Measurements from ENCODE around the gene RABL3. TPM values are rescaled to one million over a fixed set of nuclear protein-coding genes. Genes with fewer than 3 reads are reported as not detected.

RABL3 gene
- total RNA-seq, 2 experiments from 2014 or later: 35.5 to 37.8 TPM

- ChIA-PET CTCF (interaction anchor here (0.7 to 0.9 kb wide), 2 partner anchors 134 to 495 kb away, joined by 3 read pairs; no protein-coding TSS in a partner anchor), POLR2A (no interaction called here)
- H3K4me3 Mint-ChIP-seq: no peak overlapping the region
- H3K27me3 Mint-ChIP-seq: peaks cover 3% of the 10 kb centered on the region
- peaks cover 3% of the 10 kb centered on the region for H3K36me3 Mint-ChIP-seq (ENCODE audit: low read depth)
- H3K9me3 Mint-ChIP-seq (ENCODE audit: low read depth): no peaks in the 10 kb centered on the region
- no peak for ATAC-seq
- no peak overlapping the region for H3K27ac Mint-ChIP-seq
- no peak for DNase-seq
- H3K4me1 Mint-ChIP-seq: no peaks in the 10 kb centered on the region
- intact Hi-C loops (cut with DNase I, micrococcal nuclease): no loop called here
Measured at GRCh38 chr3:120661106-120661905, 81.0 kb downstream of the RABL3 start.

GRCh38 chr3:120659834-120660233 is 82.5 kb downstream of the RABL3 start:
- Mint-ChIP-seq H3K4me1 (no peaks in the 10 kb centered on the region), H3K27ac (no peak overlapping the region), H3K27me3 (peaks cover 3% of the 10 kb centered on the region), H3K4me3 (no peak overlapping the region), H3K36me3 (ENCODE audit: low read depth) (peaks cover 3% of the 10 kb centered on the region), H3K9me3 (ENCODE audit: low read depth) (no peaks in the 10 kb centered on the region)
- ChIA-PET CTCF (no interaction called here), POLR2A (no interaction called here)
- intact Hi-C loops (cut with DNase I, micrococcal nuclease): no loop called here
- DNase-seq (no peak), ATAC-seq (no peak)

- no peak overlapping the region for H3K27ac Mint-ChIP-seq
- peaks cover 3% of the 10 kb centered on the region for H3K36me3 Mint-ChIP-seq (ENCODE audit: low read depth)
- H3K27me3 Mint-ChIP-seq: peaks cover 3% of the 10 kb centered on the region
- no peak overlapping the region for H3K4me3 Mint-ChIP-seq
- DNase-seq: no peak
- H3K9me3 Mint-ChIP-seq (ENCODE audit: low read depth): no peaks in the 10 kb centered on the region
- H3K4me1 Mint-ChIP-seq: no peaks in the 10 kb centered on the region
- POLR2A ChIA-PET: no interaction called here
- no peak for ATAC-seq
- CTCF ChIA-PET: no interaction called here
- intact Hi-C loops (cut with DNase I, micrococcal nuclease): no loop called here
Measured at GRCh38 chr3:120659285-120659684, 83.0 kb downstream of the RABL3 start.

GRCh38 chr3:120652896-120653545 is 89.3 kb downstream of the RABL3 start:
- Mint-ChIP-seq H3K27ac (no peak overlapping the region), H3K4me3 (no peak overlapping the region), H3K9me3 (ENCODE audit: low read depth) (no peaks in the 10 kb centered on the region), H3K27me3 (no peaks in the 10 kb centered on the region), H3K36me3 (ENCODE audit: low read depth) (no peaks in the 10 kb centered on the region), H3K4me1 (no peaks in the 10 kb centered on the region)
- CTCF ChIA-PET: no interaction called here
- POLR2A ChIA-PET: no interaction called here
- ATAC-seq (no peak), DNase-seq (no peak)
- intact Hi-C loops (cut with DNase I, micrococcal nuclease): no loop called here

GRCh38 chr3:120652281-120652680 is 90.0 kb downstream of the RABL3 start:
- no peak for ATAC-seq
- H3K27me3 Mint-ChIP-seq: no peaks in the 10 kb centered on the region
- H3K4me3 Mint-ChIP-seq: no peak overlapping the region
- intact Hi-C loops (cut with DNase I, micrococcal nuclease): no loop called here
- no peaks in the 10 kb centered on the region for H3K36me3 Mint-ChIP-seq (ENCODE audit: low read depth)
- CTCF ChIA-PET: no interaction called here
- no peak overlapping the region for H3K27ac Mint-ChIP-seq
- H3K4me1 Mint-ChIP-seq: no peaks in the 10 kb centered on the region
- H3K9me3 Mint-ChIP-seq (ENCODE audit: low read depth): no peaks in the 10 kb centered on the region
- POLR2A ChIA-PET: no interaction called here
- DNase-seq: no peak

GRCh38 chr3:120650311-120650710 is 92.0 kb downstream of the RABL3 start:
- ATAC-seq (no peak), DNase-seq (no peak)
- H3K36me3 Mint-ChIP-seq (ENCODE audit: low read depth): no peaks in the 10 kb centered on the region
- POLR2A ChIA-PET: no interaction called here
- H3K27me3 Mint-ChIP-seq: no peaks in the 10 kb centered on the region
- intact Hi-C loops (cut with DNase I, micrococcal nuclease): no loop called here
- H3K9me3 Mint-ChIP-seq (ENCODE audit: low read depth): no peaks in the 10 kb centered on the region
- H3K27ac Mint-ChIP-seq: no peak overlapping the region
- no peak overlapping the region for H3K4me3 Mint-ChIP-seq
- CTCF ChIA-PET: no interaction called here
- no peaks in the 10 kb centered on the region for H3K4me1 Mint-ChIP-seq

- DNase-seq: no peak
- Mint-ChIP-seq H3K27ac (no peak overlapping the region), H3K27me3 (no peaks in the 10 kb centered on the region), H3K36me3 (ENCODE audit: low read depth) (no peaks in the 10 kb centered on the region), H3K9me3 (ENCODE audit: low read depth) (no peaks in the 10 kb centered on the region), H3K4me3 (no peak overlapping the region), H3K4me1 (no peaks in the 10 kb centered on the region)
- ChIA-PET POLR2A (no interaction called here), CTCF (no interaction called here)
- intact Hi-C loops (cut with DNase I, micrococcal nuclease): no loop called here
- no peak for ATAC-seq
Measured at GRCh38 chr3:120649830-120650233, 92.5 kb downstream of the RABL3 start.

- Mint-ChIP-seq H3K27me3 (no peaks in the 10 kb centered on the region), H3K27ac (no peak overlapping the region), H3K36me3 (ENCODE audit: low read depth) (no peaks in the 10 kb centered on the region), H3K4me3 (no peak overlapping the region), H3K4me1 (no peaks in the 10 kb centered on the region), H3K9me3 (ENCODE audit: low read depth) (no peaks in the 10 kb centered on the region)
- ATAC-seq (no peak), DNase-seq (no peak)
- ChIA-PET CTCF (interaction anchor here (0.7 kb wide), 1 partner anchor 164 kb away, joined by 3 read pairs; no protein-coding TSS in a partner anchor), POLR2A (interaction anchor here (0.6 kb wide), 1 partner anchor 1484 kb away, joined by 3 read pairs; no protein-coding TSS in a partner anchor)
- intact Hi-C loops (cut with DNase I, micrococcal nuclease): no loop called here
Measured at GRCh38 chr3:120648290-120648689, 94.0 kb downstream of the RABL3 start.

- H3K4me3 Mint-ChIP-seq: no peak overlapping the region
- H3K36me3 Mint-ChIP-seq (ENCODE audit: low read depth): no peaks in the 10 kb centered on the region
- ChIA-PET CTCF (no interaction called here), POLR2A (no interaction called here)
- H3K27me3 Mint-ChIP-seq: no peaks in the 10 kb centered on the region
- no peak overlapping the region for H3K27ac Mint-ChIP-seq
- no peaks in the 10 kb centered on the region for H3K9me3 Mint-ChIP-seq (ENCODE audit: low read depth)
- H3K4me1 Mint-ChIP-seq: no peaks in the 10 kb centered on the region
- DNase-seq: no peak
- ATAC-seq: no peak
- intact Hi-C loops (cut with DNase I, micrococcal nuclease): no loop called here
Measured at GRCh38 chr3:120646771-120647432, 95.4 kb downstream of the RABL3 start.

GRCh38 chr3:120645083-120645845 is 97.1 kb downstream of the RABL3 start:
- Mint-ChIP-seq H3K36me3 (ENCODE audit: low read depth) (no peaks in the 10 kb centered on the region), H3K4me3 (no peak overlapping the region), H3K4me1 (peaks cover 2% of the 10 kb centered on the region), H3K9me3 (ENCODE audit: low read depth) (no peaks in the 10 kb centered on the region), H3K27ac (no peak overlapping the region), H3K27me3 (no peaks in the 10 kb centered on the region)
- ATAC-seq: no peak
- DNase-seq: no peak
- intact Hi-C loops (cut with DNase I, micrococcal nuclease): no loop called here
- POLR2A ChIA-PET: no interaction called here
- CTCF ChIA-PET: interaction anchor here (0.7 to 1.0 kb wide), 2 partner anchors 60 to 86 kb away, joined by 3 to 6 read pairs; no protein-coding TSS in a partner anchor

GRCh38 chr3:120642368-120642948 is 99.9 kb downstream of the RABL3 start:
- Mint-ChIP-seq H3K27me3 (no peaks in the 10 kb centered on the region), H3K27ac (no peak overlapping the region), H3K9me3 (ENCODE audit: low read depth) (peaks cover 5% of the 10 kb centered on the region), H3K4me3 (no peak overlapping the region), H3K4me1 (peaks cover 10% of the 10 kb centered on the region), H3K36me3 (ENCODE audit: low read depth) (peaks cover under 1% of the 10 kb centered on the region)
- peak; percentile 6 for DNase-seq
- ChIA-PET CTCF (no interaction called here), POLR2A (no interaction called here)
- ATAC-seq: peak; percentile 42
- intact Hi-C loops (cut with DNase I, micrococcal nuclease): no loop called here

All from activated CD4-positive, alpha-beta T cell treated with anti-CD3 and anti-CD28 coated beads for 36 hours (primary cell).